Suppressor macrophage treated with lipopolysaccharide for 1 hour (primary cell): Measurements from ENCODE around the gene ABCC6.
"Not testable (repeated sequence)": the region's sequence is repeated elsewhere in the genome, so short reads cannot be mapped to it uniquely, and the experiment has no call there.

Experiments used
- DNase-seq, 3 donors: peaks; one replicate each; pipeline ENCODE4 v3.0.0-alpha.2; 2020 to 2022

ABCC6 gene

DNA sequence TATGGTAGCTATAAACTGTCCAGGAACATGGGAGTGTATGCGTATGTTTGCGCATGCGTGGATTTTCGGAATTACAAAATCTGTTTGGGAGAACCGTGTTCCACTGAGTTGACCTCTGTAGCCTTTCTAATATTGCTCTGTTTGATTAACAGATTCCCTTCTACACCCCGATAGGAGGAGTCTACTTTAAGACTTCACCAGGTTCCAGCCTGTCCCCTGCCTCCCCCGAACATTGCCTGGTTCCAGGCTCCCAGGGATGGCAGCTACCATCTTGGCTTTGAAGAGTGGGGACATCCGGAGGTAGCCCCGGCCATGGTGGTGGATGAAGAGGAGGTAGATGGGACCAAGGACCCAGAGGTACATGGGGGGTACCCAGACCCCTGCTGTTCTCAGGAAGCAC is 1.9 kb downstream of the ABCC6 start:
- DNase-seq: not testable (repeated sequence)

DNA sequence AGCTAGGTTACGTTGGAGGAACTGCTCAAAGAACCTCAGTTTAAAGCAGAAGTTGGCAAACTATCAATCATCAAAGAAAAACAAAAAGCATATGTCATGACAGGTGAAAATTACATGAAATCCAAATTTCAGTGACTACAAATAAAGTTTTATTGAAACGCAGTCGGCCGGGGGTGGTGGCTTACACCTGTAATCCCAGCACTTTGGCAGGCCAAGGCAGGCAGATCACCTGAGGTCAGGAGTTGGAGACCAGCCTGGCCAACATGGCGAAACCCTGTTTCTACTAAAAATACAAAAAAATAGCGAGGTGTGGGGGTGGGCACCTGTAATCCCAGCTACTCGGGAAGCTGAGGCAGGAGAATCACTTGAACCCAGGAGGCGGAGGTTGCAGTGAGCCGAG is 2.8 kb downstream of the ABCC6 start:
- DNase-seq: not testable (repeated sequence)

DNA sequence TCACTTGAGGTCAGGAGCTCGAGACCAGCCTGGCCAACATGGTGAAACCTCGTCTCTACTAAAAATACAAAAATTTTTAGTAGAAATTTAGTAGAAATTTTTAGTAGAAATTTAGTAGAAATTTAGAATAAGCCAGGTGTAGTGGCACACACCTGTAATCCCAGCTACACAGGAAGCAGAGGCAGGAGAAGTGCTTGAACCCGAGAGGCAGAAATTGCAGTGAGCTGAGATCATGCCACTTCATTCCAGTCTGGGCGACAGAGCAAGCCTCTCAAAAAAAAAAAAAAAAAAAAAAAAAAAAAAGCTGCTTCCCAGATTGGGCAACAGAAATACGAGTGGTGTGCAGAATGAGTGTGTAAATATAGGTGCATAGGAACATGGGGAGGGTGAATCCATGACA is 4.5 kb downstream of the ABCC6 start:
- not testable (repeated sequence) for DNase-seq

DNA sequence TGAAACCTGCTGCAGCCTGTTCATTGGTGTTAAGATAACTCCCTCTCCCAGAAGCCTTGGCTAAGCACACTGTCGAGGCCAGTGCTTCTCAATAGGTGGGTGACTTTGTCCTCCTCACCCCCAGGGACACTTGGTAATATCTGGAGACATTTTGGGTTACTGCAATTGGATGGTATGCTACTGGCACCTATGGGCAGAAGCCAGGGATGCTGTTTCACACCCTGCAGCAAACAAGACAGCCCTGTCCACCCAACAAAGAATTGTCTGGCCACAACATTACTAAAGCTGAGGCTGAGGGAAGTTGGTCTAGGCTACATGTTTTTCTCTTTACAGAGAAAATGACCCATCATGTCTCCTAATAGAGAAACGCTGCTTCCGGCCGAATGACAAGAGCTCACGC is 4.9 kb downstream of the ABCC6 start:
- not testable (repeated sequence) for DNase-seq

DNA sequence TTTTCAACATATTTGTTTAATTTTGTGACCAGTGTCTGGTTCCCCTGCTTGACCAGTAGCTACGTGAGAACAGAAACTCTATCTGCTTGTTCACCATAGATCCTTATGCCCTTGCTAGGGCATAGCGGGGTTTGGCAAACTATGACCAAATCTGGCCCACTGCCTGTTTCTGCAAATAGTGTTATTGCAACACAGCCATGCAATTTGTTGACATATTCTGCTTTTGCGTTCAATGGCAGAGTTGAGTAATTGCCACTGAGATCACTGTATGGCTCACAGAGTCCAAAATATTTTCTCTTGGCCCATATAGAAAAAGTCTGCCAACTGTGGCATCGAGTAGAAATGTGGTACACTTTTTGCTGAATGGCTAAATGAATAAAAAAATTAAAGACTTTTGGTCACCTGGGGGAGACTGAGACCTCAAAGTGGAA is 9.4 kb downstream of the ABCC6 start:
- peak; percentile 68 to 85 (median 81) for DNase-seq

DNA sequence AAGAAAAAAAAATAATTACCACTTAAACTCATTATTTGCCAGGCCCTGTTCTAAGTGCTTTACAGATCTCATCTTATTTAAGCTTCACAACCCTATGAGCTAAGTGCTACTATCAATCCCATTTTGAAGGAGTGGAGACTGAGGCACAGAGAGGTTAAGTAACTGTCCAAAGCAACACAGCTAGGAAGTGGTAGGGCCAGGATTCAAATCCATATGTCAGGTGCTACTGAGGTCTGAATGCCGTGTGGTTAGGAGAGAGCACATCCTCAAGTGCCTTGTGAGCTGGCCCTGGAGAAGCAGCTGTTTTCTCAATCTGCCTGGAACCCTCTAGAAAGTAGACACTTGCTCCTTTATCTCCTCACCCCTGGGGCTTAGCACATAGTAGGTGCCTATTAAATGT is 11.9 kb downstream of the ABCC6 start:
- not testable (repeated sequence) for DNase-seq

DNA sequence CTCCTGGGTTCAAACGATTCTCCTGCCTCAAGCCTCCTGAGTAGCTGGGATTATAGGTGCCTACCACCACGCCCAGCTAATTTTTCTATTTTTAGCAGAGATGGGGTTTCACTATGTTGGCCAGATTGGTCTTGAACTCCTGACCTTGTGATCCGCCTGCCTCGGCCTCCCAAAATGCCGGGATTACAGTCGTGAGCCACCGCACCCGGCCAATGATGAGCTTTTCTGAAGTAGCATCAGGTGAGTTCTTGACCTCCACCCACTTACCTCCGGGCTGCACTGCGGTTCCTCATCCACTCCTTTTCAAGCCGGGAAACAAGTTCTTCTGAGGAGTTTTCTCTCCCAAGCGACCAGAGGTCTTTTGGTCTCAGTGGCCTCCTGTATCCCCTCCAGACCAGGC is 14.8 kb downstream of the ABCC6 start:
- not testable (repeated sequence) for DNase-seq

DNA sequence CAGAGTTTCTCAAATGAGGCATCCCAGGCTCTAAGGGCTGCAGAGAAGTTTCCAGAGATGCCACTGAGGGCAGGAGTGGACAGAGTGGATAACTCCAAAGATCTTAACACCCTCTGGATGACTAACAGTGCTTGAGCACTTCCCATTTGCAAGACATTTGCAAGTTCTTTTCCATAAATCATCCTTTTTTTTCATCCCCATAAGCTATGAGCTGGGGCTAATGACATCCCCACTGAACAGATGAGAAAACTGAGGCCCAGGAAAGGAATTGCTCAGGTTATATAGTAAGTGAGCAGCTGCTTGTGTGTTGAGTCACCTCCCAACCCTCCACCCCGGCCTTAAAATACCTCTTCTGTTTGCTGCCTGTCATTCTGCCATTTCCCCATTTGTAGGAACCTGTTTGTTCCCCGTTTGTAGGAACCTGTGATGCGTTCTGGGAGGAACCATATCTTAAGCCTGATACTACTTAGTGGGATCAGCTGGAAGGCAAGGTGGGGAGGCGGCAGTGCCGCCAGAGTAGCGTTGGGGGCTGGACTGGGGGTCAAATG is 15.4 kb downstream of the ABCC6 start:
- DNase-seq: not testable (repeated sequence)

DNA sequence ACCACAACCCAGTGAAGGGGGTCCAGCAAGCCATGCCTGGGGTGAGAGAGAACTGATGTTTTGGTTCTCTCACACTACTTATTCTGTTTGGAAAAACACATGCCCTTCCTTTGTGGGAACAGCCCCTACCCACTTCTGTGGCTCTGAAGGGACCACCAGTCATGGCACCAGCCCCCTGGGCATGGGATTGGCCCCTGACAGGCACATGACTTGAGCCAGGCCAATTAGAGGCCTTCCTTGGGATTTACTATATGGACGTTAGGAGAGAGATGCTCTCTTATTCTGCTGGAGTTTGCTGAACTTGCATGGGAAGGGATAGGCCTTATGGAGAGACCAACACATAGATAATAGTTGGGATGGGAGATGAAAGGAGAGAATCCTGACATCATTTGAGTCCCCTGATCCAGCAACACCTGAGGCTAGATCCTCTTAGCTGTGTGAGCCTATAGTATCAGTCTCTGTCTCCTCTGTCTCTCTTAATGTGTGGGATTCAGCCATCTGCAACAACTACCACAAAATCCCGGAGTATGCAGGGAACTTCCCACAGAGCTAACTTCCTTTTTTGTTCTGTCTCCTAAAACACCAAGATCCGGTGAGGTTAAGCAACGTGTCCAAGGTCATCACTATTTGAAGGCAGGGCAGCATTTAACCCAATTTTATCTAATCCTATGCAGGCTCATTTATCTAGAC is 16.1 kb downstream of the ABCC6 start:
- DNase-seq: peak; percentile 69 to 82 (median 77)

DNA sequence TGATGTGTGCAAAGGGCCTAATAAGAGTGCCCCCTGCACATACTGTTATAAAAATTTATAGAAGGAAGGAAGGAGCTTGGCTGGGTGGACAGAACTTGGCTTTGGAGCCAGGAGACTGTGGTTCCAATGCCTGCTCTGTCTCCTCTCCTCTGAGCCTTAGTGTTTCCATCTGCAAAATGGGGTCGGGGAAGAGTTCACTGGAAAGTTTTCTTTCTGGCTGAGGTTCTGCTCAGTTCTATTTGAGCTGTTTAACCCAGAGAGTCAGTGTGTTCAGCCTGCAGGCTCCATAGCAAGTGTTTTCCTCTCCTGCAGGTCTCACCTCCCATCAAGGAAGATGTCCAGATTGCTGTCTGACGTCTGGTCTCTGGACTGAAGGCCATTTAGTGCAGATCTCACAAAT is 17.4 kb downstream of the ABCC6 start:
- not testable (repeated sequence) for DNase-seq

DNA sequence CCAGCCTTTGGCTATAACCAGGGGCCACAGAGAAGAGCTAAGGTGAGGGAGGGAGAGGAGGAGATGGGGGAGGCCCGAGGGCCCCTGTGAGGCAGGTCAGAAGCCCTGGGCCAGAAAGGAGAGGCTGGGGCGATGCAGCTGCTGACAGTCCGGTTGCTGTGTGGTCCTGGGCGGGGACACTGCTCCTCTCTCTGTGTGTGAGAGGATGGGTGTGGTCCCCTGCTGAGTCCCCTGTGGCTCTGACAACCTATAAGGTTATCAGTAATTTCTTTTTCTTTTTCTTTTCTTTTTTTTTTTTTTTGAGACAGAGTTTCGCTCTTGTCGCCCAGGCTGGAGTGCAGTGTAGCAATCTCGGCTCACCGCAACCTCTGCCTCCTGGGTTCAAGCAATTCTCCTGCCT is 18.7 kb downstream of the ABCC6 start:
- not testable (repeated sequence) for DNase-seq

DNA sequence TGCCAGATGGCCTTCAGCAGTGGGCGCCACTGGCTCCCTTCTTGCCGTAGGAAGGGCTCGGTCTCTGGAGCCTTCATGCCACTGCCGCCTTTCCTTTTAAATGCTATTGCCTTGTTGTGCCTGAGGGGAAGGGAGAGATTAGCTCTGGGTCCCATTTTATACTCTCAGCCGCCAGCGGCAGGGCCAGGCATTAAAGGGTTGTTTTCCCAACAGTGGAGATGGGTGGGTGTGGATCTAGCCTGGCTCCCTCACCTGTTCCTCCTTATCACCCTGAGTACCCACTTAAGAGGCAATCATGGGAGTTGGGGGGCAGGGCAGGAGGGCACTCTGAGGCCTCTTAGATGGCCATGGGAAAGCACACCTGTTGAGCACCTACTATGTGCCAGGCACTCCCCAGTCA is 19.8 kb downstream of the ABCC6 start:
- not testable (repeated sequence) for DNase-seq

DNA sequence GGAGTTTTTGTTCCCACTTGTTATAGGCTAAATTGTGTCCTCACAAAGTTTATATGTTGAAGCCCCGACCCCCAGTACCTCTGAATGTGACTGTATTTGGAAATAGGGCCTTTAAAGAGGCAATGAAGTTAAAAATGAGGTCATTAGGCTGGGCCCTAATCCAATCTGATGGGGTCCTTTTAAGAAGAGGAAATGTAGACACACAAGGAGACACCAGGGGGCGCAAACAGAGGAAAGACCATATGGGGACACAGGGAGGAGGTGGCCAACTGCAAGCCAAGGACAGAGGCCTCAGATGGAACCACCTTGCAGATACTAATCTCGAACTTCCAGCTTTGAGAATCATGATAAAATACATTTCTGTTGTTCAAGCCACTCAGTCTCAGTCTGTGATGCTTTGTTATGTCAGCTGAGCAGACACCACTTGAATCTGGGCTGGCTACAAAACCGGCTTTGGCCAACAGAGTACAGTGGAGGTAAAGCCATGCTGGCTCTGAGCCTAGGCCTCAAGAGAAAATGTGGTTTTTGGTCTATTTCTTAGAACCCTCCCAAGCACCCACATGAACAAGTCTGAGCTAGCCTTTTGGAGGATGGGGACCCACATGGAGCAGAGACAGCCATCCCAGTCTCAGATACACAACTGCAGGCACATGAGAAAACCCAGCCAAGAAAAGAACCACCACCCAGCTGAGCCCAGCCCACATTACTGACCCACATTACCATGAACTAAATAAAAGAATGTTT is 20.7 kb downstream of the ABCC6 start:
- peak; percentile 75 to 80 (median 78) for DNase-seq

DNA sequence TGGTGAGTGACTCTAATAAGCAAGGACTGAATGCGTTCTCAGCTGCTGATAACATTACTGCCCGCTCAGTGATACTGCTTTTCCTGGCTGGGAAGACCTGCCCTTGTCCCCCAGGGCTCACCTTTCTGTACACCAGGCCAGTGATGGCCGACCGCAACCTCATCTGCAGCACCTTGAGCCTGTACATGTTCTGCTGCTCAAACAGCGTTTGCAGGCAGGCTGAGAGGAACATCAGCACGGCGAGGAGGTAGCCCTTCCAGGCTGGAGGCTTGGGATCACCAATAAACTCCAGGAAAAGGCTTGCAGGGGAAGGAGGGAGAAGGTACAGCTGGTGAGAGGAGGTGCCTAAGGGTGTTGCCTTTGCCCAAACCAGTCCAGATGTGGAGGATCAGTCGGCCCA is 21.4 kb downstream of the ABCC6 start:
- DNase-seq: not testable (repeated sequence)

DNA sequence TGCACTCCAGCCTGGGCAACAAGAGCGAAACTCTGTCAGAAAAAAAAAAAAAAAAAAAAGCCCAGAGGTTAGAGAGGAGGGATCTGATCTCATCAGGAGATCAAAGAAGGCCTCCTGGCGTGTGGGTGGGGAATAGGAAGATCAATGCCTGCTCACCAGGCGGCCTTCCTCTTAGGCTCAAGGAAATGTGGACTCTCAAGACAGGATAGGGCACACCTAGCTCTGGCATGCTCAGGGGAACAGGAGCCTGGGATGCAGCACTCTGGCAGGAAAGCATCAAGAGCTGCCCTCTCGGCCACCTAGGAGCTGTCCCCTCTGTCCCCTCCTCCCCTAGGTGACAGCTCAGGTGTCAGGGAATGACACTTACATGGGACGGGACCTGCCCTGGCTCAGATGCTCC is 22.9 kb downstream of the ABCC6 start:
- DNase-seq: not testable (repeated sequence)

DNA sequence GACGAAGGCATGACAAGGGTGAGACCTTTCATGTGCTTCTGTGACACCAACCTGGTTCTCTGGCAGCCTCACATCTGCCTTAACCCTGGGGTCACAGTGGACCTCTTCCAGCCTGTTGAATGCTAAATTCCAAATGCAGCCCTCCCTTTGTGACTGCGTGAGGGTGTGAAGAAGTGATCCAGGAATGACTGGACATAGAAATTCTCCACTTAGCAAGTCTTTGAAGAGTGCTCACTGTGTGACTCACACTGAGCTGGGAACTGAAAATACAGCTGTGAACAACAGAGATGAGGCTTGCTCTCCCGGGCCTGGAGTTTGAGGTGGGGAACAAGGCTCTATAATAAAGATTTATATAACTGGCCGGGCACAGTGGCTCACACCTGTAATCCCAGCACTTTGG is 23.9 kb downstream of the ABCC6 start:
- DNase-seq: peak in 2 of 3 donors; percentile 64 to 65

DNA sequence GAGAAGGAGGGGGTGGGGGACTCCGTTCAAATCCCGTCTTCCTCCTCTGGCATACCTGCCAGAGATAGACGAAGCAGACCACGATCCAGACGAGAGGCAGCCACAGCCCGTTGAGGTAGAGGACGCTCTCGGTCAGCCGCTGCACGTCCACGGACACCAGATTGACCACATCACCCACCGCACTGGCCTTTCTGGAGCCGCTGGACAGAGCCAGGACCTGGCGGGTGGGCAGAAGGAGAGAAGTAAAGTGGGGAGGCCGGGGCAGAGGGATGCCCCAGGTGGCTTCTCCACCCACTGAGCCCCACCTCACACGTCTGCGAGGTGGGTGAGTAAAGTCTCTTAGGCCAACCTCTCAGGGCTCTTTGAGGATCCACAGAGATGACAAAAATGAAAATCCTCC is 25.3 kb downstream of the ABCC6 start:
- DNase-seq: no peak

DNA sequence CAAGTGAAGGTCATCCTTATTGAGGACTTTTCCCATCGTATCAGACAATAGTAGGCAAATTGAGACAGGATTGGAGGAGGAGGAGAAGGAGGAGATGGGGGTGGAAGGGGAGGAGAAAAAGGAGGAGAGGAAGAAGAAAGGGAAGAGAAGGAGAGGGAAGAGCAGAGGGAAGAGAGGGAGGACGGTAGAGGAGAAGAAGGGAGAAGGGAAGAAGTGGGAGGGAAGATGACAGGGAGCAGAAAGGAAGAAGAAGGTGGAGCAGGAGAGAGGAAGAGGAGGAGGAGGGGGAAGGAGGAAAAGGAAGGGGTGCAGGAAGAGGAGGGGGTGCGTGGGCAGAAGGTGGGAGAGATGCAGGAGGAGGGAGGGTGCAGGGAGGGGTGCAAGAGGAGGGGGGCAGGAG is 26.0 kb downstream of the ABCC6 start:
- no peak for DNase-seq

DNA sequence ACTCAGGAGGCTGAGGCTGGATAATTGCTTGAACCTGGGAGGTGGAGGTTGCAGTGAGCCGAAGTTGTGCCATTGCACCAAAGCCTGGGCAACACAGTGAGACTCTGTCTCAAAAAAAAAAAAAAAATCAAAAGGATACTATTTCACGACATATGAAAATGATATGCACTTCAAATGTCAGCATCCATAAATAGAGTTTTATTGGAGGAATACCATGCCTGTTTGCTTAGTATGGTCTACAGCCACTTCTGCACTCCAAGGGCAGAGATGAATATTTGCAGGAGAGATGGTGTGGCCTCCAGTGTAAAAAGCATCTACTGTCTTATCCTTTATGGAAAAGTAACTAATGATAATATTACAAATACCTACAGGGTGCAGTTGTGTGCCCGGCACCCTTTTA is 27.2 kb downstream of the ABCC6 start:
- DNase-seq: no peak

DNA sequence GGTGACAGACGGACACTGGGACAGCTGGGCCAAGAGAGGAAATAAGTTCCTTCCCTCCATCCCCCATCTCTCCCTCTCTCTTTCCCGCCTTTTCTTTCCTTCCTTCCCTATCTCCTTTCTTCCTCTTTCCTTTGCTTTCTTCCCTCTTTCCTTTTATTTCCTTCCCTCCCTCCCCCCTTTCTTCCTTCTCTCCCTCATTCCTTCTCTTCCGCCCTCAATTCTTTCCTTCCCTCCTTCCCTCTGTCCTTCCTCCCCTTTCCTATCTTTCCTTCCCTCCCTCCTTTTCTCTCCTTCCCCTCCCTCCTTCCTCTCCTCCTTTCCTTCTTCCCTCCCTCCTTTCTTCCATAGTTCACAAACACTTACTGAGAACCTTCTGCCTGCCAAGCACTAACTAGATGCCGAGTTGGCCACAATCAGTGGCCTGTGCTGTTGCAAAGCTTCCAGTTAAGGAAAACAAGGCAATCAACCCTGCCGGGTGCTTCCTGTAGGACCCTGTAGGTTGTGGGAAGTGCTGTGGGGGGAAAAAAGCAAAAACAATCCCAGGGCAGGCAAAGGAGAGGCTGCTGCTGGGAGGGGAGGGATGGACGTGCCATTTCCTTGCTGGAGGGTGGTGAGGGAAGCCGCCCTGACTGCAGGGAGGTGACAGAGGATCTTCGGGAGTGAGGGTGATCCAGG is 31.7 kb downstream of the ABCC6 start:
- no peak for DNase-seq

DNA sequence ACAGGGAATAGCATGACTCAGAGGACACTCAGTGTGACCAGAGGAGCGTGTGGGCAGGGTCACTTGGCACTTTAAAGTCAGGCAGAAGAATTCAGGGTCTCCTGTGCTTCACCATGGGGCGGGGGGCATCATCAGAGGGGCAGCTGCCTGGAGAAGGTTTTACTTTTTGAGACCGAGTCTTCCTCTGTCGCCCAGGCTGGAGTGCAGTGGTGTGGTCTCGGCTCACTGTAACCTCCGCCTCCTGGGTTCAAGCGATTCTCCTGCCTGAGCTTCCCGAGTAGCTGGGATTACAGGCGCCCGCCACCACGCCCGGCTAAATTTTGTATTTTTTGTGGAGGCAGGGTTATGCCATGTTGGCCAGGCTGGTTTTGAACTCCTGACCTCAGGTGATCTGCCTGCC is 32.3 kb downstream of the ABCC6 start:
- not testable (repeated sequence) for DNase-seq

DNA sequence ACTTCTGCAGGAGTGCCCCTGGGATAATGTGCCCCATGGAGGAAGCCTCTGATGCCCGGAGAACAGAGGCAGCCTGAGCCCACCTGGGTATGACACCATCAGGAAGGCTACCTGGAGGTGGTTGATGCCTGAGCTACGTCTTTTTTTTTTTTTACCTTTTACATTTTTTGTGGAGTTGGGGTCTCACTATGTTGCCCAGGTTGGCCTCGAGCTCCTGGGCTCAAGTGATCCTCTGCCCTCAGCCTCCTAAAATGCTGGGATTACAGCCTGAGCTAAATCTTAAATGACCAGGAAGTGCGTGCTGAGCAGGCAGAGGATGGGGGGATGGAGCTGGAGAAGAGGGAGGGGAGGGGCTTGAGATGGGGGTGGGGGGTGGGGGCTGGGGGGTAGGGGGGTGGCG is 32.7 kb downstream of the ABCC6 start:
- no peak for DNase-seq

DNA sequence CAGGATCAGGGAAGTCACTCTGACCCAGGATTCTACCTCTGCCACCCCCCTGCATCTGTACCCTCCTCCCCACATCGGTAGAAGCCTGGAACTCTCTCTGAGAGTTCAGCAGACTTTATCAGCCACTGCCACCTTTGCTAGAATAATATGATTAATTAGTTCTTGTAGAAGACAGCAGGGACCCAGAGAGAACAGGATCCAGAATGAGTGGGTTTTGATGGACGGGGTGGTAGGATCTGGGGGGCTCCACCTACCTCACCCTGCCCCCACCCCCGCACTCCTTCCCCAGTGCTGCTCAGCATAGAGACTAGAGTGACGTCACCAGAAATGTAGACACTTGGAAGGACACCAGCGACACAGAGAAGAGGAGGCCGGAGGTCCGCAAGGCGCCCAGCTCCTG is 33.5 kb downstream of the ABCC6 start:
- no peak for DNase-seq

DNA sequence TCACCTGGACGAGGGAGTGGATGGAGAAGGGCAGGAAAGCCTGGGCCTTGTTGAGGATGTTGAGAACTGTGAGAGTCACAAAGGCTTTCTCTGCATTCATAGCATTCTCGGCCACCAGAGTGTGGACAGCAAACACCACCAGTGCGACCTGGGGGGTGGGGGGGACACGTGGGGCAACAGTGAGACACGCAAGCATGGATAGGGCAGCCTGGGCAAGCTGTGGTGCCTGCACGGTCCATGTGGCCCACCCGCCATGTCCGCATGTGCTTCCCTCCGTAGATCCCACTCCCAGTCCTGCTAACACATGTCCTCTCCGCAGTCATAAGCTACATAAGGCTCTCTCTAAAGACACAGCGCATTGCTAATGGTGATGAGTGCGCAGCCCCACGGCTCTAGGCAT is 34.5 kb downstream of the ABCC6 start:
- DNase-seq: no peak
